IMR-90 (cell line): ENCODE data around the gene API5.

Source experiments
- CEBPB ChIP-seq: IDR thresholded peaks from 2 replicates; pipeline ENCODE4 v1.6.1; 2012; ENCODE audit warnings: low read depth, low read length, improper control_type of control experiment
- CTCF ChIP-seq: conservative IDR thresholded peaks from 2 replicates; pipeline ENCODE4 v1.5.1; 2012; ENCODE audit warnings: mild to moderate bottlenecking, low read depth, low read length, improper control_type of control experiment
- MAFK ChIP-seq: IDR thresholded peaks from 2 replicates; pipeline ENCODE4 v1.6.1; 2012; ENCODE audit warnings: low read depth, low read length, improper control_type of control experiment

DNA sequence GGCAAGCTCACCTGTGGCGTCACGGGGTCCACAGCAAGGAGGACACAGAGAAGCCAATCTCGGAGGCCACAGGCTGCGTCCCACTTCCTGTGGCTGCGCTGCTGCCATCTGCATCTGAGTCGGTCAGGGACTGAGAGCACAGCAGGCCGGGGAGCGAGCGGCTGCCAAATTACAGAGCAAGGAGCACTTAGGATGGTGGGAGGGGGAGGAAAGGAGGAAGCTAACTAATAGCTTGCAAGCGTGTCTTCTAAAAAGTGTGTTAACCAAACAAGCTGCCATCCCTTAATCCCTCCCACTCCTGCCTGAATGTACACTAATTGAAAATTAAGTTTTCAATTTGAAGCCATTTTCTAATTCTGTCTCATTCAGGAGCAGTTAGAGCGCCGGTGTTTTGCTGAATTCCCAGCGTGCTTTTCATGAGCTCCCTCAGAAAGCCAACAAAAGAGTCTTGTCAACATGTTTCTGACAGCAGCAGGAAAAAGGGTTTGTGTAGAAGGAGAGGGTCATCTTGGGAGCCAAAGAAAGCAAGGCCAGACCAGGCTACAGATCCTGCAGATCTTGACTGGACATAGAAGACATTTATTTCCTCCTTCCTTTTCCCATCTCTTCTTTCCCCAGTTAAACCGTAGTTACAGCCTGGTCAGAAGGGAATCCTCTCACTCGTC, 42.4 kb upstream of the API5 start:
- TF ChIP-seq CTCF (no peak), CEBPB (no peak), MAFK (no peak)
